ENCODE measurements around the gene EFCAB11.

DNA sequence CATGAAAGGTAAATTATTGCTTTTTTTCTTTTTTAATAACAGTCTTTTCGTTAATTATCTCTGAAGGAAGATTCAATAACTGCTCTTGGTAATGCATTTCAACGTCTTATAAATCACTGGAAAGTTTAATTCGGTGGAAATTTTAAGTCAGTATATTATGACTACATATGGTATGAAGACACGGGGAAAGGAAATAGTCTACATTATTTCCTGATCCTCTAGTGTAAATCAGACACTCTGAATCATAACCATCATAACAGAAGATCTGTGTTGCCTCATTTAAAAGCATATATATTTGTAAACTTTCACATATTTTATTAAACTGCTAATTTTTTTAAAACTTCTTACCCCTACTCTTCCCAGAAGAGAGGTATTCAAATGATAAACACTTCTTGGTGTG lies 53.7 kb downstream of the EFCAB11 start:
- TF ChIP-seq, protein P1, sequence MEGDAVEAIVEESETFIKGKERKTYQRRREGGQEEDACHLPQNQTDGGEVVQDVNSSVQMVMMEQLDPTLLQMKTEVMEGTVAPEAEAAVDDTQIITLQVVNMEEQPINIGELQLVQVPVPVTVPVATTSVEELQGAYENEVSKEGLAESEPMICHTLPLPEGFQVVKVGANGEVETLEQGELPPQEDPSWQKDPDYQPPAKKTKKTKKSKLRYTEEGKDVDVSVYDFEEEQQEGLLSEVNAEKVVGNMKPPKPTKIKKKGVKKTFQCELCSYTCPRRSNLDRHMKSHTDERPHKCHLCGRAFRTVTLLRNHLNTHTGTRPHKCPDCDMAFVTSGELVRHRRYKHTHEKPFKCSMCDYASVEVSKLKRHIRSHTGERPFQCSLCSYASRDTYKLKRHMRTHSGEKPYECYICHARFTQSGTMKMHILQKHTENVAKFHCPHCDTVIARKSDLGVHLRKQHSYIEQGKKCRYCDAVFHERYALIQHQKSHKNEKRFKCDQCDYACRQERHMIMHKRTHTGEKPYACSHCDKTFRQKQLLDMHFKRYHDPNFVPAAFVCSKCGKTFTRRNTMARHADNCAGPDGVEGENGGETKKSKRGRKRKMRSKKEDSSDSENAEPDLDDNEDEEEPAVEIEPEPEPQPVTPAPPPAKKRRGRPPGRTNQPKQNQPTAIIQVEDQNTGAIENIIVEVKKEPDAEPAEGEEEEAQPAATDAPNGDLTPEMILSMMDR (IDR thresholded peaks at IDR 0.05) = no peak
- TF ChIP-seq EZH2 (IDR thresholded peaks at IDR 0.05; ENCODE audit: borderline replicate concordance, insufficient read depth, low read depth, low read length, poor library complexity, severe bottlenecking) = no peak

All from B cell (primary cell).